Osteocyte (in vitro differentiated cells): Measurements from ENCODE around the gene CDH11. TPM values are rescaled to one million over a fixed set of nuclear protein-coding genes. Genes with fewer than 3 reads are reported as not detected.
A peak's percentile ranks its signal among the peaks of the same experiment; 100 is the strongest.

Experiments
- DNase-seq: peaks from one replicate; pipeline ENCODE4 v3.0.0; 2021; ENCODE audit warnings: mixed read lengths; ENCODE audit not compliant: unreplicated experiment; ENCODE audit errors: extremely low spot score
- H3K27ac Mint-ChIP-seq: one replicate; pipeline ENCODE4 v1.8.0; 2021; ENCODE audit warnings: mild to moderate bottlenecking, mixed read lengths; ENCODE audit not compliant: unreplicated experiment
- H3K27me3 Mint-ChIP-seq: one replicate; pipeline ENCODE4 v1.8.0; 2021; ENCODE audit warnings: mixed read lengths; ENCODE audit not compliant: unreplicated experiment
- H3K36me3 Mint-ChIP-seq: one replicate; pipeline ENCODE4 v1.8.0; 2021; ENCODE audit warnings: mixed read lengths; ENCODE audit not compliant: unreplicated experiment
- H3K4me1 Mint-ChIP-seq: one replicate; pipeline ENCODE4 v1.8.0; 2021; ENCODE audit warnings: mixed read lengths; ENCODE audit not compliant: unreplicated experiment
- H3K4me3 Mint-ChIP-seq: one replicate; pipeline ENCODE4 v1.8.0; 2021; ENCODE audit warnings: mild to moderate bottlenecking, moderate library complexity, mixed read lengths; ENCODE audit not compliant: unreplicated experiment
- H3K9me3 Mint-ChIP-seq: one replicate; pipeline ENCODE4 v1.8.0; 2021; ENCODE audit warnings: mixed read lengths; ENCODE audit not compliant: unreplicated experiment
- total RNA-seq: library from RNA; stranded (reverse); gene quantifications from 2 replicates; pipeline ENCODE4 v1.2.1, GENCODE V29; 2021
- TF ChIP-seq, protein P1 (sequence below): fragments of 200-600 bp; sonication (generic); IDR thresholded peaks from 2 replicates; pipeline ENCODE4 v1.5.0; 2021; ENCODE audit warnings: antibody characterized with exemption, mild to moderate bottlenecking, moderate library complexity

The CDH11 gene
- total RNA-seq, 1 donor from 2014 or later: 560 TPM

DNA sequence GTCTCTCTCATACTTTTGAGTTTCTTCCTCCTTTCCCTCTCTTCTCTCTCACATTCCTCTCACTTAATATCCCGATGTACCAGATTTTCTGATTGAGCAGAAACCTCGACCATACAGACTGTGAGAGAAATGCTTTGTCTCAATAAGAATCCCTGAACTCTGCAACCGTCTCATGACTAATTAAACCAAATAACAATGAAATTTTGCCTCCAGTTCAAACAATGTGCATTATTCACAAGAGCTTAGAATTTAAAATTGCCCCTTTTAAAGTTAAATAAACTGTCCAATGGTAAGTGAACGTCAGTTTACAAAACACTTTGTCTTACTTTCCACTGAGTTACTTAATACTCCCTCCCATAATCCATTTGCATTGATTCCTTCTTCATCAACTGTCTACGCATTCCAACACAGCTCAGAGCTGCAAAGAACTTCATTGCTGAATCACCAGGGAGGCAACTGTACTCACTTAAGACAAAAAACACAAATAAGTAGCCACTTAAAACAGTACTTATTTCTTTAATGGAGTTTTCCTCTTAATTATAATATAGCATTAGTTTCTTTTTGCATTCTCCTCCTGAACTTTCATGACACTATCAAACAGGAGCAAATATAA, 4.9 kb downstream of the CDH11 start:
- Mint-ChIP-seq H3K4me1 (peaks cover 65% of the 10 kb centered on the region), H3K9me3 (no peaks in the 10 kb centered on the region), H3K27me3 (no peaks in the 10 kb centered on the region), H3K27ac (peak overlapping the region; percentile 93), H3K36me3 (peaks cover 35% of the 10 kb centered on the region), H3K4me3 (peak overlapping the region; percentile 84)
- DNase-seq: no peak
- TF ChIP-seq, protein P1, sequence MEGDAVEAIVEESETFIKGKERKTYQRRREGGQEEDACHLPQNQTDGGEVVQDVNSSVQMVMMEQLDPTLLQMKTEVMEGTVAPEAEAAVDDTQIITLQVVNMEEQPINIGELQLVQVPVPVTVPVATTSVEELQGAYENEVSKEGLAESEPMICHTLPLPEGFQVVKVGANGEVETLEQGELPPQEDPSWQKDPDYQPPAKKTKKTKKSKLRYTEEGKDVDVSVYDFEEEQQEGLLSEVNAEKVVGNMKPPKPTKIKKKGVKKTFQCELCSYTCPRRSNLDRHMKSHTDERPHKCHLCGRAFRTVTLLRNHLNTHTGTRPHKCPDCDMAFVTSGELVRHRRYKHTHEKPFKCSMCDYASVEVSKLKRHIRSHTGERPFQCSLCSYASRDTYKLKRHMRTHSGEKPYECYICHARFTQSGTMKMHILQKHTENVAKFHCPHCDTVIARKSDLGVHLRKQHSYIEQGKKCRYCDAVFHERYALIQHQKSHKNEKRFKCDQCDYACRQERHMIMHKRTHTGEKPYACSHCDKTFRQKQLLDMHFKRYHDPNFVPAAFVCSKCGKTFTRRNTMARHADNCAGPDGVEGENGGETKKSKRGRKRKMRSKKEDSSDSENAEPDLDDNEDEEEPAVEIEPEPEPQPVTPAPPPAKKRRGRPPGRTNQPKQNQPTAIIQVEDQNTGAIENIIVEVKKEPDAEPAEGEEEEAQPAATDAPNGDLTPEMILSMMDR: no peak

- DNase-seq: no peak
- H3K27ac Mint-ChIP-seq: peak overlapping the region; percentile 93
- H3K4me3 Mint-ChIP-seq: peak overlapping the region; percentile 18
- TF ChIP-seq, protein P1: no peak
- peaks cover 37% of the 10 kb centered on the region for H3K36me3 Mint-ChIP-seq
- H3K27me3 Mint-ChIP-seq: no peaks in the 10 kb centered on the region
- peaks cover 68% of the 10 kb centered on the region for H3K4me1 Mint-ChIP-seq
- H3K9me3 Mint-ChIP-seq: no peaks in the 10 kb centered on the region
These were observed 5.6 kb downstream of the CDH11 start for GRCh38 chr16:65116216-65116615.

DNA sequence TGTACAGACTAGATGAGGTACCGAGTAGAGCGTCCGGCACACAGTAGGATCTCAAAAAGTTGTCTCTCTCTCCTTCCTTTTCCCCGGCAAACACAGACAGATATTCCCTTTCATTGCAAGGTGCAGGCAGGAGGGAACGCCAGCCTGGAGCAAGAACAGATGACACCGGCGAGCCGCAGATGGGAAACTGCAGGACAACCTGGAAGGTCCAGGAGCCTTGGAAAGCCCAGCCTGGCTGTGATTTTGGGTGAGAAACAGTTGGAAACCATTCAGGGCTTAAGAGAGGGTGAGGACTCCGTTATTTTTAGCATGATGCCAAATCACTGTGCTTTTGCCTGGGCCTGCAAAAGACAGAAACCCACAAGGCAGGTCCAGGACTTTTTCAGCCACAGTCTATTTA, 7.3 kb downstream of the CDH11 start:
- Mint-ChIP-seq H3K36me3 (peaks cover 39% of the 10 kb centered on the region), H3K9me3 (no peaks in the 10 kb centered on the region), H3K27me3 (no peaks in the 10 kb centered on the region), H3K4me1 (peaks cover 76% of the 10 kb centered on the region), H3K4me3 (no peak overlapping the region), H3K27ac (peak overlapping the region; percentile 75)
- DNase-seq: no peak
- TF ChIP-seq, protein P1: no peak

DNA sequence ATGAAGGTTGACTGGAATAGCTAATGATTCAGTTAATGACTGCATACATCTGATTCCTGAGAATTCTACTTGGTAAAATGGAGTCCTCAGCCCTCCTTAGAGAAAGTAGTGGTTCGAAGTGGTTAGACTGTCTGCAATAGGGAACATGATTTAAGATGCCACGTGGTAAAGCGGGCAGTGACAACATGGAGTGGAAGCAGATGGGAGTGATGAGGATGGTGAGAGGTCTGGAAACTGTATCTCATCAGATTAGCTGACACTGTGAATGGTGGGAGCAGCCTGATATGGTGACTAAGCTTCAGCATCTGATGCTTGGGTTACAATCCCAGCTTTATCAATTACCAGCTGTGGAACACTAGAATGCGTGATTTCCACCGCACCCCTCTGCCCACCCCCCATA, 8.4 kb downstream of the CDH11 start:
- Mint-ChIP-seq H3K4me3 (no peak overlapping the region), H3K27ac (no peak overlapping the region), H3K4me1 (peaks cover 71% of the 10 kb centered on the region), H3K9me3 (no peaks in the 10 kb centered on the region), H3K36me3 (peaks cover 41% of the 10 kb centered on the region), H3K27me3 (no peaks in the 10 kb centered on the region)
- TF ChIP-seq, protein P1: no peak
- no peak for DNase-seq

DNA sequence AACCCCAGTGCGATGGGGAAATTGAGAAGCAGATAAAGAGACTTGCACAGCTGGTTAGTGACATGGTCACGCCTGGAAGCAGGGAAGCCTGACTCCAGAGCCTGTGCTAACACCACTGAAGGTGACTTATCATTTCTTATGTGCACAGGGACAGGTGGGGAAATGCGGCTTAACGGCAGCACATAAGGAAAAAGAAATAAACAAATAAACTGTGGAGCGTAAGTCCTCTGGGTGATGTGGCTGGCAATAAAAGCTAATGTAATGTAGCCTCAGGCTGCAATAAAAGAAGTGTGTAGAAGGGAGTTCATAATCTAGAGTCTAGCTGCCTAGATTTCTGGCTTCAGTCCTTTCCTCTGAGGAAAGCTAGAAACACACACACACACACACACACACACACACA, 10.6 kb downstream of the CDH11 start:
- TF ChIP-seq, protein P1: no peak
- H3K4me3 Mint-ChIP-seq: no peak overlapping the region
- no peak overlapping the region for H3K27ac Mint-ChIP-seq
- H3K9me3 Mint-ChIP-seq: no peaks in the 10 kb centered on the region
- H3K4me1 Mint-ChIP-seq: peaks cover 70% of the 10 kb centered on the region
- H3K27me3 Mint-ChIP-seq: no peaks in the 10 kb centered on the region
- peaks cover 40% of the 10 kb centered on the region for H3K36me3 Mint-ChIP-seq
- no peak for DNase-seq
